SK-N-SH (cell line): ENCODE data around the gene HSD11B1. TPM values are rescaled to one million over a fixed set of nuclear protein-coding genes. Genes with fewer than 3 reads are reported as not detected.

Source experiments
- CTCF ChIA-PET: fragments of 300-600, 350-600 bp; formaldehyde crosslinking; extraction: SDS; loops from one replicate; lab custom pipeline; 2021; lab: Yijun Ruan, JAX
- POLR2A ChIA-PET: fragments of 350-600 bp; sonication (Branson Sonifier 250); formaldehyde crosslinking; extraction: SDS; loops from one replicate; lab custom pipeline; 2020; ENCODE audit warnings: antibody characterized with exemption, inconsistent platforms; lab: Yijun Ruan, JAX
- DNase-seq: peaks from one replicate; pipeline ENCODE4 v3.0.0; 2012
- H2AFZ ChIP-seq: fragments of 200-600 bp; sonication (generic); 2 replicates; pipeline ENCODE4 v1.8.1; 2016; ENCODE audit warnings: antibody characterized with exemption, mild to moderate bottlenecking, low read depth
- H3F3A ChIP-seq: fragments of 200-600 bp; sonication (generic); replicated peaks from 2 replicates; pipeline ENCODE3; 2016; ENCODE audit warnings: antibody characterized with exemption, mild to moderate bottlenecking; ENCODE audit not compliant: insufficient read depth
- H3K27ac ChIP-seq, 2 experiments: fragments of 200-500 bp in 1 of 2; fragments of 200-600 bp in 1 of 2; sonication (Bioruptor generic) in 1 of 2; sonication (generic), shearing (Covaris generic) in 1 of 2; 2 replicates each; pipeline versions ENCODE4 v1.5.1 to v1.6.1; 2014 to 2016; ENCODE audit warnings: low read depth in 2 of 2, inconsistent platforms in 1 of 2, low read length in 1 of 2, mild to moderate bottlenecking in 1 of 2, mixed read lengths in 1 of 2
- H3K27me3 ChIP-seq: fragments of 200-600 bp; sonication (generic), shearing (Covaris generic); 2 replicates; pipeline ENCODE4 v1.6.1; 2016; ENCODE audit warnings: mixed run types; ENCODE audit not compliant: insufficient read depth
- H3K36me3 ChIP-seq, 2 experiments: fragments of 200-500 bp in 1 of 2; fragments of 200-600 bp in 1 of 2; sonication (Bioruptor generic) in 1 of 2; sonication (generic) in 1 of 2; replicated peaks in 1 of 2; 2 replicates each; pipeline versions ENCODE3 to v1.5.1; 2014 to 2016; ENCODE audit warnings: low read length in 1 of 2, mild to moderate bottlenecking in 1 of 2; ENCODE audit not compliant: insufficient read depth in 2 of 2, control insufficient read depth in 1 of 2
- H3K4me1 ChIP-seq, 2 experiments: fragments of 200-500 bp in 1 of 2; fragments of 200-600 bp in 1 of 2; sonication (Bioruptor generic) in 1 of 2; sonication (generic), shearing (Covaris generic) in 1 of 2; 2 replicates each; pipeline versions ENCODE4 v1.5.1 to v1.6.1; 2014 to 2016; ENCODE audit warnings: low read depth in 1 of 2, low read length in 1 of 2, mixed run types in 1 of 2; ENCODE audit not compliant: insufficient read depth in 2 of 2, control insufficient read depth in 1 of 2
- H3K4me2 ChIP-seq: fragments of 200-600 bp; sonication (generic), shearing (Covaris generic); 2 replicates; pipeline ENCODE4 v1.6.1; 2017; ENCODE audit warnings: mixed run types
- H3K4me3 ChIP-seq, 2 experiments: fragments of 200-500 bp in 1 of 2; fragments of 200-600 bp in 1 of 2; sonication (Bioruptor generic) in 1 of 2; sonication (generic), shearing (Covaris generic) in 1 of 2; 2 replicates each; pipeline versions ENCODE4 v1.5.1 to v1.8.1; 2014 to 2016; ENCODE audit warnings: low read depth in 2 of 2, inconsistent platforms in 1 of 2, low read length in 1 of 2, mild to moderate bottlenecking in 1 of 2, mixed read lengths in 1 of 2, moderate library complexity in 1 of 2
- H3K79me2 ChIP-seq: fragments of 200-600 bp; sonication (generic); 2 replicates; pipeline ENCODE4 v1.8.1; 2017; ENCODE audit warnings: mild to moderate bottlenecking; ENCODE audit not compliant: insufficient read depth
- H3K9ac ChIP-seq: fragments of 200-600 bp; sonication (generic); 2 replicates; pipeline ENCODE4 v1.6.1; 2017; ENCODE audit warnings: mixed run types
- H3K9me2 ChIP-seq: fragments of 200-600 bp; sonication (generic); 2 replicates; pipeline ENCODE4 v1.6.1; 2017; ENCODE audit warnings: mixed run types
- H3K9me3 ChIP-seq: fragments of 200-600 bp; sonication (generic); 2 replicates; pipeline ENCODE4 v1.6.1; 2017; ENCODE audit warnings: mixed run types, mild to moderate bottlenecking, moderate library complexity
- H4K20me1 ChIP-seq: fragments of 200-600 bp; sonication (generic); 2 replicates; pipeline ENCODE4 v1.6.1; 2017; ENCODE audit warnings: mild to moderate bottlenecking, mixed run types; ENCODE audit not compliant: insufficient read depth
- EZH2phosphoT487 ChIP-seq: fragments of 200-600 bp; sonication (generic); IDR thresholded peaks from 2 replicates; pipeline ENCODE4 v1.6.1; 2017; ENCODE audit warnings: low read depth, mixed run types, mild to moderate bottlenecking, antibody characterized with exemption, moderate library complexity, borderline replicate concordance
- FOXJ3 ChIP-seq: sonication (generic); formaldehyde crosslinking; IDR thresholded peaks from 2 replicates; pipeline ENCODE4 v1.5.1; 2020; ENCODE audit warnings: mild to moderate bottlenecking, missing genetic modification reagents
- GATA2 ChIP-seq: sonication (generic); formaldehyde crosslinking; IDR thresholded peaks from 2 replicates; pipeline ENCODE4 v1.5.0; 2020; ENCODE audit warnings: mild to moderate bottlenecking, missing genetic modification reagents
- JUND ChIP-seq: IDR thresholded peaks from 2 replicates; pipeline ENCODE4 v1.4.0; 2012
- MEF2A ChIP-seq: IDR thresholded peaks from 2 replicates; pipeline ENCODE4 v1.4.0; 2012; ENCODE audit warnings: low read depth, borderline replicate concordance
- NRF1 ChIP-seq: IDR thresholded peaks from 2 replicates; pipeline ENCODE4 v1.6.1; 2012; ENCODE audit warnings: low read depth, mild to moderate bottlenecking, low read length
- SIN3A ChIP-seq: IDR thresholded peaks from 2 replicates; pipeline ENCODE4 v1.6.1; 2012; ENCODE audit warnings: low read depth, mild to moderate bottlenecking, low read length, moderate library complexity, borderline replicate concordance
- TEAD4 ChIP-seq: IDR thresholded peaks from 2 replicates; pipeline ENCODE4 v1.4.0; 2012; ENCODE audit warnings: mild to moderate bottlenecking, borderline replicate concordance; ENCODE audit not compliant: insufficient read depth
- WGBS: methylation state at CpG from one replicate; pipeline ENCODE4 v1.1.6; 2017; ENCODE audit warnings: low lambda C conversion rate; 5-methylcytosine and 5-hydroxymethylcytosine counted together
- polyA plus RNA-seq, 3 experiments: library from polyadenylated mRNA; depleted of rRNA; stranded (reverse); fragments of >200 nt; gene quantifications; 2 replicates each; pipeline ENCODE4 v1.2.3, GENCODE V29; 2012
- TF ChIP-seq, protein P1 (sequence below): IDR thresholded peaks from 2 replicates; pipeline ENCODE4 v1.4.0; 2012; ENCODE audit warnings: low read depth, borderline replicate concordance
- TF ChIP-seq, protein P2 (sequence below): fragments of 150-350 bp; IDR thresholded peaks from 2 replicates; pipeline ENCODE4 v1.6.1; 2016; ENCODE audit warnings: mild to moderate bottlenecking, low read depth, low read length
- TF ChIP-seq, protein P3 (sequence below): IDR thresholded peaks from 2 replicates; pipeline ENCODE4 v1.4.0; 2012; ENCODE audit warnings: low read depth

HSD11B1 gene
- polyA plus RNA-seq, 1 of the 3 experiments (the other 2 are of a cell fraction), result 0.23 TPM

DNA sequence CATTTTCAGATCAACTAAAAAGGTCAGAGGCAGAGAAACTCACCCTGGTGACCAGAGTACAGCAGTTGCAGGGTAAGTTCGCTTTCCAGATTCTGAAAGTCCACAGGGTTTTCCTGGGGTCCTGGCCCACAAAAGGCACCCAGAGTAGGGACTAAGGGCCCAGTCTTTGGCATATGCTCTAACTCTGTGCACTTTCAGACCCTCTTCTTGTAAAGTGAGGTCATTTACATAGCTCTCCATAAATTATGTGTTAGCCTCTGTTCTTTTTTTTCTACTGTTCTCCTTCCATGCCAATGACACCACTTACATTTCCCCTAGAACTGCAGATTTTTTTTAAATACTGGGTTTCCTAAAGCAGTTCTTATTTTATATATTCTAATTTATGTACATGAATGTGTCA lies 73.5 kb downstream of the HSD11B1 start (continued):
- TF ChIP-seq, protein P1, sequence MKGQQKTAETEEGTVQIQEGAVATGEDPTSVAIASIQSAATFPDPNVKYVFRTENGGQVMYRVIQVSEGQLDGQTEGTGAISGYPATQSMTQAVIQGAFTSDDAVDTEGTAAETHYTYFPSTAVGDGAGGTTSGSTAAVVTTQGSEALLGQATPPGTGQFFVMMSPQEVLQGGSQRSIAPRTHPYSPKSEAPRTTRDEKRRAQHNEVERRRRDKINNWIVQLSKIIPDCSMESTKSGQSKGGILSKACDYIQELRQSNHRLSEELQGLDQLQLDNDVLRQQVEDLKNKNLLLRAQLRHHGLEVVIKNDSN, result no peak
- TF ChIP-seq NRF1, result no peak
- TF ChIP-seq, protein P2, sequence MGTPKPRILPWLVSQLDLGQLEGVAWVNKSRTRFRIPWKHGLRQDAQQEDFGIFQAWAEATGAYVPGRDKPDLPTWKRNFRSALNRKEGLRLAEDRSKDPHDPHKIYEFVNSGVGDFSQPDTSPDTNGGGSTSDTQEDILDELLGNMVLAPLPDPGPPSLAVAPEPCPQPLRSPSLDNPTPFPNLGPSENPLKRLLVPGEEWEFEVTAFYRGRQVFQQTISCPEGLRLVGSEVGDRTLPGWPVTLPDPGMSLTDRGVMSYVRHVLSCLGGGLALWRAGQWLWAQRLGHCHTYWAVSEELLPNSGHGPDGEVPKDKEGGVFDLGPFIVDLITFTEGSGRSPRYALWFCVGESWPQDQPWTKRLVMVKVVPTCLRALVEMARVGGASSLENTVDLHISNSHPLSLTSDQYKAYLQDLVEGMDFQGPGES, result no peak
- TF ChIP-seq TEAD4, result no peak

DNA sequence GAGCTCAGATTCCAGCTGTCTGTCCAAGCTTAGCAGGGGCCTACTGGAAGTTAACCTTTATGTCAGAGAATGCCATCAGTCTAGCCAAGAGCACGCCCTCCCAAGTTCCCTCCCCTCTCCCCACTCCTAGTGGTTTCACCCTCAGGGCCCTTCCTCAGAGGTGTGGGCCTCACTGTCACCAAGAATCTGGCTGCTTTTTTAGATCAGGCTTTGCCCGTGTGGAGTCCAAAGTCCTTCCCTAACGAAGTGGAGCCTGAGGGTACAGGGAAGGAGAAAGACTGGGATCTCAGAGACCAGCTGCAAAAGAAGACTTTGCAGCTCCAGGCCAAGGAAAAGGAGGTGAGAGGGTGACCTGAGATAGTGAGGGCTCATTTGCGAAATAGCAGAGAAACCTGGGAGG lies 75.6 kb downstream of the HSD11B1 start:
- TF ChIP-seq GATA2 (CRISPR knock-in tag), result no peak
- no peak for TF ChIP-seq MEF2A
- TF ChIP-seq FOXJ3 (CRISPR knock-in tag), result no peak
- TF ChIP-seq, protein P2, result no peak
- POLR2A ChIA-PET, result no interaction called here
- H3K9ac ChIP-seq, result no peak overlapping the region
- H3K9me3 ChIP-seq, result no peaks in the 10 kb centered on the region
- WGBS, result 92% methylated on average over 4 of the region's 4 CpGs
- H3K36me3 ChIP-seq, result peaks cover 16 to 19% of the 10 kb centered on the region in 2 experiments
- H3K4me1 ChIP-seq, result peaks cover 0 to 18% of the 10 kb centered on the region in 2 experiments; a peak in 2 of 4 replicates
- no peak overlapping the region for H3K4me2 ChIP-seq
- CTCF ChIA-PET, result interaction anchor here (1.9 kb wide), 1 partner anchor 87 kb away, joined by 5 read pairs; no protein-coding TSS in a partner anchor
- no peak overlapping the region for H2AFZ ChIP-seq
- H3K27me3 ChIP-seq, result no peaks in the 10 kb centered on the region
- H3K9me2 ChIP-seq, result no peaks in the 10 kb centered on the region
- H4K20me1 ChIP-seq, result no peaks in the 10 kb centered on the region
- H3F3A ChIP-seq, result no peaks in the 10 kb centered on the region
- no peak overlapping the region for H3K4me3 ChIP-seq
- no peak for DNase-seq
- H3K79me2 ChIP-seq, result peaks cover 24% of the 10 kb centered on the region
- no peak overlapping the region for H3K27ac ChIP-seq

DNA sequence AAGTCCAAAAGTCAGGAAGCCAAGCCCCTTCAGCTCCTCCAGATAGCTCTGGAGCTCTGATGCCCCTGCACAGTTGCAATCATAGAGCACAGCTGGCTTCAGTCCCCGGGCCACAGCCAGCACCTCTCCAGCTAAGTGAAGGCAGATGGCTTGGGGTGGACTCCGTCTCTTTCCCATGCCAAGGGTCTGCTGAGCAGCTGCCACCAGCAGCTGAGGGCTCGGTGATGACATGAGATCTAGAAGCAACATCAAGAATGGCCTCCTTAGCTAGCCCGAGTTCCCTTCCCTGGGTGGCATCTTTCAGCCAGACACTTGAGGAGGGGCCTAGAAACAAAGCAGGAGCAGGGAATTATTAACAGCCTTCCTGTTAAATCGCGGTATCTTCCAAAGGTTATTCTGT lies 78.7 kb downstream of the HSD11B1 start:
- peak overlapping the region; percentile 55 to 84; a peak in 2 of 4 replicates for H3K27ac ChIP-seq
- 0 out of 2 replicates have a peak overlapping the region, but pooled peaks have one; percentile 77 for H2AFZ ChIP-seq
- peak; percentile 50 for DNase-seq
- H3K36me3 ChIP-seq, result peaks cover 16 to 19% of the 10 kb centered on the region in 2 experiments
- no peaks in the 10 kb centered on the region for H3K9me3 ChIP-seq
- peak overlapping the region; percentile 75 to 81 for H3K4me3 ChIP-seq
- ChIA-PET POLR2A (interaction anchor here (0.8 to 2.1 kb wide), 4 partner anchors 11 to 45 kb away, joined by 3 to 6 read pairs (median 6); partner anchors contain the start of gene UTP25), CTCF (interaction anchor here (0.7 to 1.6 kb wide), 6 partner anchors 11 to 86 kb away, joined by 3 to 10 read pairs (median 3); partner anchors contain the start of gene UTP25)
- no peaks in the 10 kb centered on the region for H3K27me3 ChIP-seq
- WGBS, result 12% methylated on average over 6 of the region's 6 CpGs
- no peaks in the 10 kb centered on the region for H4K20me1 ChIP-seq
- TF ChIP-seq TEAD4 (no peak), GATA2 (CRISPR knock-in tag) (no peak), JUND (no peak), SIN3A (no peak), NRF1 (no peak), EZH2phosphoT487 (no peak)
- TF ChIP-seq, protein P3, sequence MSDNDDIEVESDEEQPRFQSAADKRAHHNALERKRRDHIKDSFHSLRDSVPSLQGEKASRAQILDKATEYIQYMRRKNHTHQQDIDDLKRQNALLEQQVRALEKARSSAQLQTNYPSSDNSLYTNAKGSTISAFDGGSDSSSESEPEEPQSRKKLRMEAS, result no peak
- no peaks in the 10 kb centered on the region for H3K9me2 ChIP-seq
- H3K9ac ChIP-seq, result peak overlapping the region; percentile 97
- peaks cover 24% of the 10 kb centered on the region for H3K79me2 ChIP-seq
- H3F3A ChIP-seq, result no peaks in the 10 kb centered on the region
- peak overlapping the region; percentile 93 for H3K4me2 ChIP-seq
- H3K4me1 ChIP-seq, result peaks cover 7 to 18% of the 10 kb centered on the region in 2 experiments; a peak in 3 of 4 replicates

Other genes with a start within 250 kb of the HSD11B1 start
- gene CAMK1G, start 121.1 kb upstream of the HSD11B1 start, polyA plus RNA-seq (2012; rRNA removed), result 15.1 and 18.5 TPM in 2 replicates
- 14.1 and 18.0 TPM in 2 replicates for gene LAMB3, start 52.4 kb upstream of the HSD11B1 start, polyA plus RNA-seq (2012; rRNA removed)
- gene G0S2, start 29.4 kb upstream of the HSD11B1 start, polyA plus RNA-seq (2012; rRNA removed), result 32.5 and 43.2 TPM in 2 replicates
- gene TRAF3IP3, start 51.2 kb downstream of the HSD11B1 start, polyA plus RNA-seq (2012; rRNA removed), result 0.31 and 0.60 TPM in 2 replicates
- 1.5 and 2.1 TPM in 2 replicates for gene C1orf74, start 79.7 kb downstream of the HSD11B1 start, polyA plus RNA-seq (2012; rRNA removed)
- 0.94 and 1.6 TPM in 2 replicates for gene IRF6, start 101.3 kb downstream of the HSD11B1 start, polyA plus RNA-seq (2012; rRNA removed)
- gene UTP25, start 123.1 kb downstream of the HSD11B1 start, polyA plus RNA-seq (2012; rRNA removed), result 6.3 and 9.3 TPM in 2 replicates
- gene SYT14, start 233.4 kb downstream of the HSD11B1 start, polyA plus RNA-seq (2012; rRNA removed), result 1.2 and 1.8 TPM in 2 replicates